ENCODE data around the gene C1orf105. TPM values are rescaled to one million over a fixed set of nuclear protein-coding genes. Genes with fewer than 3 reads are reported as not detected.
A peak's percentile ranks its signal among the peaks of the same experiment; 100 is the strongest.
"Not testable (repeated sequence)": the region's sequence is repeated elsewhere in the genome, so short reads cannot be mapped to it uniquely, and the experiment has no call there.

C1orf105 gene, protein sequence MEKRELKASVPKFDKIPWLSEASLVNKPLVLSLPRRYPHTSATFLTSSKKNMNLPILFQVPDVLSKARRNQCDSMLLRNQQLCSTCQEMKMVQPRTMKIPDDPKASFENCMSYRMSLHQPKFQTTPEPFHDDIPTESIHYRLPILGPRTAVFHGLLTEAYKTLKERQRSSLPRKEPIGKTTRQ
- total RNA-seq (2014; rRNA removed; shearing (Covaris generic)) = not detected in 2 replicates
- not detected in 2 replicates for polyA plus RNA-seq (2015; cell fraction: cytosol; rRNA removed)
- polyA plus RNA-seq (2015; cell fraction: nucleus; rRNA removed) = not detected in 2 replicates

DNA sequence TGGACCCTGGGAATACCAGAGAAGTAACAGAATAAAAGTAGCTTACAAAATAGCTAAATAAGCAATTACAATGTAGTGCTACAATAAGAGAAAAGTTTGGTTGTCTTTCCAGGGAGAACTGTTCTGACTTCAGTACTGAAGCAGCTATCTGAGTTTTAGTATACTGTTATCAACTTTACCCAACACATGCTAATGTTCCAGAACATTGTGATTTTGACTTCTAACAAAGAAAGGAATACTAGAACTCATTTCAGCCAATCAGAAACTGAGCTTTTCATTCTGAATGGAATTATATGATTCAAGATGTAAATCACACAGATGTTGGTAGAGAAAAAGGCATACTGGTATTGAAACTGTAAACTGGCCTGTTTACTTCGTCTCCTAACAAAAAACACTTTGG lies at the start of gene C1orf105:
C1orf105 (plus strand) TSS at position 301 of the 400 bp plus-strand sequence. CDS start 201 bp downstream, outside the sequence.
- in situ Hi-C loops (cut with HindIII; ENCODE audit: low pct_unique_long_range_greater_than_20kb, low sequenced_read_pairs) = no loop called here
- DNase-seq (ENCODE audit: low read depth, low spot score) = no peak

DNA sequence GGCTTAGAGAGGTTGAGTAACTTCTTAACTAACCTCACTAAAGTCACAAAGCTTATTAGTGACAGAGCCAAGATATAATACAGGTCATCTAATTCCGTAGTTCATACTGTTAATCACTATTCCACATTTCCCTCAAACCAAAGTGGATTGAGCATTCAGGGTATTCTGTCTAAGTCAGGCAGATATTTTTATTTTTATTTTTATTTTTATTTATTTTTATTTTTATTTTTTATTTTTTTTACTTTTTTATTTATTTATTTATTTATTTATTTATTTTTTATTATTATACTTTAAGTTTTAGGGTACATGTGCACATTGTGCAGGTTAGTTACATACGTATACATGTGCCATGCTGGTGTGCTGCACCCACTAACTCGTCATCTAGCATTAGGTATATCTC lies 48.8 kb upstream of the C1orf105 start:
- in situ Hi-C loops (cut with HindIII; ENCODE audit: low pct_unique_long_range_greater_than_20kb, low sequenced_read_pairs); DNase-seq (ENCODE audit: low read depth, low spot score): not testable (repeated sequence)

- no peak for DNase-seq (ENCODE audit: low read depth, low spot score)
- in situ Hi-C loops (cut with HindIII; ENCODE audit: low pct_unique_long_range_greater_than_20kb, low sequenced_read_pairs) = no loop called here
These were observed 46.6 kb upstream of the C1orf105 start for GRCh38 chr1:172373864-172374263.

- in situ Hi-C loops (cut with HindIII; ENCODE audit: low pct_unique_long_range_greater_than_20kb, low sequenced_read_pairs) = no loop called here
- DNase-seq (ENCODE audit: low read depth, low spot score) = peak; percentile 49
These were observed 45.3 kb upstream of the C1orf105 start for GRCh38 chr1:172375211-172375631.

DNA sequence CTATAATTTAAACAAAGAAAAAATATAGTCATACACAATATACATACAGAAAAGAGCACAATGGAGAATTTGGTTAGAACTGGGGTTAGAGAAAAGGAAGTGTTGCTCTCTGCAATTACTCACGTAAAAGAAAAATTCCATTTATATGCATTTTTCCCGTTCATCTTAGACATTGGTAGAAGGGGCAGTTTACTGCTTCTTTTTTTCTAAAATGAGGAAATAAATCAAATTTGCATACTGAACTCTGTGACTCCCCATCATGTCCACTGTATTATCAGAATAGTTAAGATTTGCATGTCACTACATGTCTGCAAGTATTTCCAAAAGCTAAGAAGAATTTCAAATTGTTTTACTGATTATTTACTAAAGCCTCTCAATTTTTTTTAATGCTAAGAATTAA lies 44.1 kb upstream of the C1orf105 start:
- no peak for DNase-seq (ENCODE audit: low read depth, low spot score)
- in situ Hi-C loops (cut with HindIII; ENCODE audit: low pct_unique_long_range_greater_than_20kb, low sequenced_read_pairs) = no loop called here

- in situ Hi-C loops (cut with HindIII; ENCODE audit: low pct_unique_long_range_greater_than_20kb, low sequenced_read_pairs) = no loop called here
These were observed 42.9 kb upstream of the C1orf105 start for GRCh38 chr1:172377565-172377964.

DNA sequence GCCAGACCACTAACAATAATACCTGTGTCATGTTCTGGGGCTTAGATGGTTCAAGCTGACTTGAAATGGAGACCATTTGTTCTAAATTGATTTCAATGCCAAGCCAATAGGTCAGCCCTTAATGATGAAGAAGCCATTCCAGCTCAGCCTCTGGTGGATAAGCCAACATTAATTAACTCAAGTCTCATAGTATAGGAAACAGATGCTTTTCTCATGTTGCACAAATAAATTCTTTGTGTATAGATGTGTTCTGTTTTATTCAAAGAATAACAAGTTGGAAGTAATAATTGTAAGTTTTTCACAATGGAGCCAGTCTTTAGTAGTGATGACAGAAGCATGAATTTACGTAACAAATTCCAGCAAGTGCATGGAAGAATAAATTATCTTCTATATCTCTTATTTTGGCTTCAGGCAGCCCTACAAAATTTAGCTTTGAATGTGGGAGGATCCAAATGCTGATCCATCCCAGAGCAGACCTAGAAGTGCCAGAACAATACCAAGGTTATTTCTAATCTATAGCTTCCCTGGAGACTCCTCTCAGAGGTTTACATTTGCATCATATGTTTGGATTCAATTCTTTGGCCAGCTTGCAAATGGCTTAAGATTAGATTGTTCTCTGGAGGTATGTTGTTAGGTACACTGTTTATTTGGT lies 42.2 kb upstream of the C1orf105 start:
- in situ Hi-C loops (cut with HindIII; ENCODE audit: low pct_unique_long_range_greater_than_20kb, low sequenced_read_pairs) = no loop called here
- DNase-seq (ENCODE audit: low read depth, low spot score) = no peak

More at GRCh38 chr1:172377565-172377964, 42.9 kb upstream of the C1orf105 start:
- no peak for DNase-seq (ENCODE audit: low read depth, low spot score)

GRCh38 chr1:172380441-172381244 lies 39.8 kb upstream of the C1orf105 start:
- in situ Hi-C loops (cut with HindIII; ENCODE audit: low pct_unique_long_range_greater_than_20kb, low sequenced_read_pairs) = no loop called here
- DNase-seq (ENCODE audit: low read depth, low spot score) = no peak

DNA sequence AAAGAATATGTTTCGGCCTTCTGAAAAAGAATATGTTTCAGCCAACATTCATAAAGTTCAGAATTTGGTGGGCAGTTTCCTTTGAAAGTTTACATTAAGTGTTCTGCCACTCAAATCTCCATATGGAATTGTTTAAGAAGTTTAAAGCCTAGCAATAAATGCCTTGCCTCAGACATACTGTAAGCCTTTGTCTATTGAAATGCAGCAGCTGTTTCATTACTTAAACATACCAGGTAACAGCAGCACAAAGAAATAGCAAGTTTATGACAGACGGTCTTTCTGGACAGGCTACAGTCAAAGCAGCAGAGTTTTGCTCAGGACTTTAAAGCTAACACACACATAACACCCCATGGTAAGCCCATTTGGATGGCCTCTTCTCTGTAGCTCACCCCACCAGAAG lies 38.5 kb upstream of the C1orf105 start:
- in situ Hi-C loops (cut with HindIII; ENCODE audit: low pct_unique_long_range_greater_than_20kb, low sequenced_read_pairs) = no loop called here
- no peak for DNase-seq (ENCODE audit: low read depth, low spot score)

DNA sequence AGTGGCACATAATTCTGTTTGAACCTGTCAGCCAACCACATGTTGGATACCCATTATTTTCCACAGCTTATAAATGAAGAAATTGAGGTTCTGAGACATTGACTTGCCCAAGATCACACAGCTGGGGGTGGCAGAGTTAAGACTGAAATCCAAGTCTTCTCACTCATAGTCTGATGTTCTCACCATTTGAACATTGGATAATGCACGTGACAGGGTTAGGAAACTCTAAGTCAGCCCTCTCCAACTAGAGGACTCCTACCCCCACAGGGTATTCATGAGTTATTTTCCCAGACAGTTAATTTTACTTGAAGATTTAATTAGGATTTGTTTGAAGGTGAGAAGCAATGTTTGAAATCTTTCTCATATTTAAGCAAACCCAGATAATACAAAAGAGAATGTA lies 38.1 kb upstream of the C1orf105 start:
- no peak for DNase-seq (ENCODE audit: low read depth, low spot score)
- in situ Hi-C loops (cut with HindIII; ENCODE audit: low pct_unique_long_range_greater_than_20kb, low sequenced_read_pairs) = no loop called here

DNA sequence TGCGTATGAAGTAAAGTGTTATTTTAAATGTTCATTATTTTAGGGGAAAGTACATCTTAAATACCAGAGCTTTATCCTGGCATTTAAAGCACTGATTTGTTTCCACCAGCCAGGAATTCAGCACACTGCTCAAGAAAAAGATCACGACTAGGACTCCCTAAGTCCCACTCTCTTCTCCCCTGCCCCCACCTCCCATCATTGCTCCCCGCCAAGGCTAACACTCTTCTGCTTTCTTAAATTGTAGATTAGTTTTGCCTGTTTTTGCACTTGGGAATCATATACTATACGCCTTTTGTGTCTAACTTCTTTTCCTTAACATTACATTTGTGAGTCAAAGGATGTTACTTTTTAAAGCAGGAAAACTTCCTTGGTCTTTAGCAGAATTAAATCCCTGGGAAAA lies 37.5 kb upstream of the C1orf105 start:
- no peak for DNase-seq (ENCODE audit: low read depth, low spot score)
- in situ Hi-C loops (cut with HindIII; ENCODE audit: low pct_unique_long_range_greater_than_20kb, low sequenced_read_pairs) = no loop called here

- DNase-seq (ENCODE audit: low read depth, low spot score) = no peak
- in situ Hi-C loops (cut with HindIII; ENCODE audit: low pct_unique_long_range_greater_than_20kb, low sequenced_read_pairs) = no loop called here
These were observed 36.9 kb upstream of the C1orf105 start for GRCh38 chr1:172383536-172383935.

GRCh38 chr1:172384656-172385055 lies 35.8 kb upstream of the C1orf105 start:
- DNase-seq (ENCODE audit: low read depth, low spot score) = no peak
- in situ Hi-C loops (cut with HindIII; ENCODE audit: low pct_unique_long_range_greater_than_20kb, low sequenced_read_pairs) = no loop called here

DNA sequence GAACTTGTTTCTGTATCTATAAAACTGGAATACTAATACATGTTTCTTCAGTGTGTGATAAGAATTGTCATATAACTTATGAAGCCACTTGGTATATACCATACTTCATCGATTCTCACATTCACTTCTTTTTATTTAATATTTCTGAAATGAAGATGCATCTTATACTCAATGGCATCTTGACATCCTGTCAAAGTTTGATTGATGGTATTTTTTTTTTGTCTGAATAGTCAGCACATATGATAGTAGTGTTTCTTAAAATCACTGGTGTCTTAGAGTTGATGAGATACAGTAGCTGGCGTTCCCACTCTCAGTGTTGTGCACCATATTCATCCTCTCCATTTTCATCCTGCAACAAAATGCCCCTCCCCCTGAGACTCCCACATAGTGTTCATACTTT lies 34.4 kb upstream of the C1orf105 start:
- in situ Hi-C loops (cut with HindIII; ENCODE audit: low pct_unique_long_range_greater_than_20kb, low sequenced_read_pairs) = no loop called here
- no peak for DNase-seq (ENCODE audit: low read depth, low spot score)

DNA sequence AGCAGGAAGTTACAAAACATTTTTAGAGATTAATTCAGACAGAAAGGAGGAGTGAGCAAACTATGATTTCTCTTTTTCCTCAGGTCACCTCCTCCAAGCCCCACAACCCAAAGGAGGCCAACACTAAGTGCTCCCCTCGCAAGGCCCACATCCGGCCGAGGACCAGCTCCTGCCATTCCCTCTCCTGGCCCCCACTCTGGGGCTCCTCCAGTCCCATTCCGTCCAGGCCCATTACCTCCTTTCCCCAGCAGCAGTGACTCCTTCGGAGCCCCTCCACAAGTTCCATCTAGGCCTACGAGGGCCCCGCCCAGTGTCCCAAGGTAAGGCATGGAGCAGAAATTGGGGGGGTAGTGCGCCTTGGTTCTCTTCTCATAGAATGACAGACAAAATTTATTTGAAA lies 32.0 kb upstream of the C1orf105 start:
- in situ Hi-C loops (cut with HindIII; ENCODE audit: low pct_unique_long_range_greater_than_20kb, low sequenced_read_pairs) = no loop called here
- no peak for DNase-seq (ENCODE audit: low read depth, low spot score)

- no peak for DNase-seq (ENCODE audit: low read depth, low spot score)
- in situ Hi-C loops (cut with HindIII; ENCODE audit: low pct_unique_long_range_greater_than_20kb, low sequenced_read_pairs) = no loop called here
These were observed 30.2 kb upstream of the C1orf105 start for GRCh38 chr1:172390301-172390682.

GRCh38 chr1:172390683-172391551 lies 29.6 kb upstream of the C1orf105 start:
- DNase-seq (ENCODE audit: low read depth, low spot score) = no peak
- in situ Hi-C loops (cut with HindIII; ENCODE audit: low pct_unique_long_range_greater_than_20kb, low sequenced_read_pairs) = no loop called here

DNA sequence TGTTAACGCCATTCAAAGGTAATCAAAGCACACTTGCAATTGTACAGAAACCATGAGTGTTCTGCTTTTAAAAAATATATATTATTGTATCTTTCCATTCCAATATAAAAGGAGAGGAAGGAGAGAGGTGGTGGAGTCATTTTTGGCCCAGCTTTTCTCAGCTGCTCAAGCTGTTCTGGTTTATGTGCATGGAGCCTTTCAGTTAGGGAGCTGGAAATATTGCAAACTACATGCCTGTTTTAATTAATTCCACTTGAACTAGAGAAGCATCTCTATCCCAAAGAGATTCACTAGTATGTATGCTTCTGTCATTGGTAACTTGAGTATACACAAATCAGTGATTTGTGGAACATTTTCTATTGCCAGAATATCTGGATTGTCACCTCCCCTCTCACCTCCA lies 28.5 kb upstream of the C1orf105 start:
- in situ Hi-C loops (cut with HindIII; ENCODE audit: low pct_unique_long_range_greater_than_20kb, low sequenced_read_pairs) = no loop called here
- no peak for DNase-seq (ENCODE audit: low read depth, low spot score)

Measured in SK-MEL-5 (cell line).